ENCODE results near the gene PPFIBP1.
"Not testable (repeated sequence)": the region's sequence is repeated elsewhere in the genome, so short reads cannot be mapped to it uniquely, and the experiment has no call there.

PPFIBP1 gene

DNA sequence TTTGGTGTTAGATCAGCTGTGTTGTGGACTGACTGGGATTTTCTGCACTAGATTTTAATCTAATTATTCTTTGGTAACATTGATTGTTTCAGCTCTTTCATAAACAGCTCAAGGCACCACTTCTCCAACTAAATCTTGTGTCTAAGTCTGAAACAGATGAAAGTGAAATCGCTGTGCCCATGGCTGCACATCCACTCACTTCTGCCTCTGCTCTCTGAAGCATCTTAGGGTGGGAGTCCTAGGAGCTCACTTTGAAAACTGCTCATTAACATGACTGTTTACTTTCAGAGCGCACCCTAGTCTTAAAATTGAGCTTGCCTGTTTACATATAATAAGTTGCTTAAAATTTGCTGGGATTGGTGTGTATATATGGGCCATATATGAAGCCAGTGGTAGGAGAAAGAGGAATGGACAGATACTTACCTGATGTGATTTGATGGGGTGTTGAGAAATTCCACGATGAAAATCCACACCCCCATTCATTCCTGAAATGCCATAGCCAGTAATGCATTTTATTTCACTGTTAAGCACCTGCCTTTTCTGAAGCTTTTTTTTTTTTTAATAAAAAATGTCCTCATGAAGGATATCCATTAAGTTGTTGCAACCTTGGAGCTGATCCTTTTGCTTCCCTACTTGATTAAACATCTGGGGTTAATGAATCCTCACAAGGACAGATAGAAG is 52.8 kb downstream of the PPFIBP1 start:
- no peak for DNase-seq
- H3K27ac Mint-ChIP-seq, result no peak overlapping the region
- no peaks in the 10 kb centered on the region for H3K27me3 Mint-ChIP-seq
- ATAC-seq (replicated peaks), result peak; percentile 90
- no peaks in the 10 kb centered on the region for H3K9me3 Mint-ChIP-seq
- H3K36me3 Mint-ChIP-seq, result peaks cover 14 to 23% of the 10 kb centered on the region in 2 donors
- H3K4me1 Mint-ChIP-seq, result peaks cover 29 to 63% of the 10 kb centered on the region in 2 donors
- H3K4me3 Mint-ChIP-seq, result no peak overlapping the region

DNA sequence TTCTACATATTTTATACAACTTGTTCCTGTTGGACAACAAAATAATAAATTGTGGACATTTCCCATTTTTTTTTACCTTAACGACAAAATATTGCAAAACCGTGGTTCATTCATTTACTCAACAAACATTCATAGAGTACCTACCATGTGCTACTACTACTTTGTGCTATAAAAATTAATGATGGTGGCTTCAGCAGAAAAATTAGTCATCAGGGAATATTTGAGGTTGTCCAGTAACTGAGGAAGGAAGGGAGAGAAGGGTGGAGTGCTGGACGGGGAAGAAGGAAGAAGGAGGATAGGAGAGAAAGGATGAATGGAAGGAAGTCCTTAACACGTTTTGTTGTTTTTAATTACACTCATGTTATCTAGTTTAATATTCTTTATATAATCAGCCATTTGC is 53.7 kb downstream of the PPFIBP1 start:
- Mint-ChIP-seq H3K27me3 (no peaks in the 10 kb centered on the region), H3K36me3 (peaks cover 14 to 25% of the 10 kb centered on the region in 2 donors), H3K9me3 (no peaks in the 10 kb centered on the region), H3K4me1 (peaks cover 29 to 68% of the 10 kb centered on the region in 2 donors), H3K27ac (no peak overlapping the region), H3K4me3 (no peak overlapping the region)
- ATAC-seq (replicated peaks), result no peak
- DNase-seq, result no peak

DNA sequence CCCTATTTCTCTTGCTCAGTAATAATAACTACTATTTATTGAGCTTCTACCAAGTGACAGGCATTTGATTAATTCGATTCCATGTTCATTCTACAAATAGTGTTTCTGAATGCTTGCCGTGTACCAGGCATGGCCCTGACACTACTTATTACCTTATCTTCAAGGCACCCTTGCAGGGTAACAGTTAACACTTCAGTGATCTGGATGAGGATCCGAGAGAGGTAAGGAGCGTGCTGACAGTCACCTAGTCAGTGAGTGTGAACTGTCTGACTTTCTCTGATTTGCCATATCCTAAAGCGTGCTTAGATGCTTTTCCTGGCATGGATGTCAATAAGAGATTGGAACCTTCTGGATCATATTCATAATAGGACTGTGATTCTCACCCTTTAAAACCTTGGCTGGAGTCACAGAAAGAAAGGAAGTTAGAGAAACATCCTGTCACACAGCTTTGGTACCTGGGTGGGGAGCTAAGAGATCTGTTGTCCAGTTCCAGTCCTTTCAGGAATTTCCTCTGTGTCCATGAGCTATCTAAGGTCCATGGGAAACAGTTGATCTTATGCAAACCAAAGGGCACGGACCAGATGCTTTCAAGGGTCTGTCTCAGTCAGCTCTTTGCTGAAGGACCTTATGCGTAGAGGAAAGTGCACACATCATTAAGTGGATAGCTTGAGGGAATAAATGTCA is 54.8 kb downstream of the PPFIBP1 start:
- H3K27ac Mint-ChIP-seq, result no peak overlapping the region
- peak; percentile 69 to 75 for ATAC-seq (replicated peaks)

DNA sequence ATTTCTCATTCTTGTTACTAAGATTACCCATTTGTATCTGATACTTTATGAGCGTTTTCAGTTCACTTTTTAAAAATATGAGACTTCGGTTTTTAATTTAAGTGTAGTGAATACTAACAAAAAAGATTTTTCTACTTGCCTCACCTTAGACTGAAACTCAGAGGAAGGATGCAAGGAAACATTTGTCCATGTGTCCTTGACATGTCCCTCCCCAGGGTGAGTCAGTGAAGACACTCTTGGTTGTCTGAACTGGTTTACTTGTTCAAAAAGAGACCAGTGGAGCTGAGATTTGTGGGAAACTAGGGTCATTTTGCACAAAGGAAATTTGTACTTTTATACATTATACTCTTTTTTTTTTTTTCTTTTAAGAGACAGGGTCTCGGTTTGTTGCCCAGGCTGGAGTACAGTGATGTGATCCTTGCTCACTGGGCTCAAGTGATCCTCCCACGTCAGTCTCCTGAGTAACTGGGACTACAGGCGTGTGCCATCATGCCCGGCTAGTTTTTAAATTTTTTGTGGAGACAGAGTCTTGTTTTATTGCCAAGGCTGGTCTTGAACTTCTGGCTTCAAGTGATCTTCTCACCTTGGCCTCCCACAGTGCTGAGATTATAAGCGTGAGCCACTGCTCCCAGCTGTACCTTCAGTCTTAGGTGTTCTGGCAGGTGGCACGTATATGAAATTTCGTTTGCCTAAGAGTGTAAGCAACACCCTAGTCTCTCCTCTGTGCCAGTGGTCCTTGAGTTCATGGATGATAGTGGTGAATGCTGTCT is 56.7 kb downstream of the PPFIBP1 start:
- DNase-seq (no peak), ATAC-seq (replicated peaks) (no peak)
- Mint-ChIP-seq H3K27ac (no peak overlapping the region), H3K36me3 (peaks cover 17 to 31% of the 10 kb centered on the region in 2 donors), H3K27me3 (no peaks in the 10 kb centered on the region), H3K9me3 (no peaks in the 10 kb centered on the region), H3K4me1 (peaks cover 30 to 64% of the 10 kb centered on the region in 2 donors), H3K4me3 (no peak overlapping the region)

More for the DNA sequence above, 54.8 kb downstream of the PPFIBP1 start:
- H3K36me3 Mint-ChIP-seq, result peaks cover 17 to 27% of the 10 kb centered on the region in 2 donors
- DNase-seq, result no peak
- no peaks in the 10 kb centered on the region for H3K27me3 Mint-ChIP-seq
- no peak overlapping the region for H3K4me3 Mint-ChIP-seq
- H3K4me1 Mint-ChIP-seq, result peaks cover 27 to 68% of the 10 kb centered on the region in 2 donors
- H3K9me3 Mint-ChIP-seq, result no peaks in the 10 kb centered on the region

DNA sequence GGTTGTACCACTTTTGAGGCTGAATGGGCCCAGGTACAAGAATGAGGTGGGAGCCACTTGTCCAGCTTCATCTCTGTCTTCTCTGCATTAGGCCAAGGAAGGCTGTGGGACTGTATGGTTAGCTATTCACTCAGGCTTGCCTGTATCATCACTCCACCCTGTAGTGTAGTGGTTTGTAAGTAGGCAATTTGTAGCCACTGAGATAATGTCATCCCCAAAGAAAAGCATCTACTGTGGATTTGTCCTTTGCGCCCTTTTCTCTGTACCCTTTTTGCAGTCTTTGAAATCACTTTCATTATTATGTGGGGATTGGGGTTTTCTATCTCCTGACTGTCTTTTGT is 57.3 kb downstream of the PPFIBP1 start:
- DNase-seq, H3K9me3 Mint-ChIP-seq, H3K27me3 Mint-ChIP-seq, H3K4me3 Mint-ChIP-seq, H3K27ac Mint-ChIP-seq: not testable (repeated sequence)
- H3K36me3 Mint-ChIP-seq, result peaks cover 17 to 31% of the 10 kb centered on the region in 2 donors
- peaks cover 27 to 62% of the 10 kb centered on the region in 2 donors for H3K4me1 Mint-ChIP-seq
- peak in 1 of 2 donors; percentile 18 for ATAC-seq (replicated peaks)

DNA sequence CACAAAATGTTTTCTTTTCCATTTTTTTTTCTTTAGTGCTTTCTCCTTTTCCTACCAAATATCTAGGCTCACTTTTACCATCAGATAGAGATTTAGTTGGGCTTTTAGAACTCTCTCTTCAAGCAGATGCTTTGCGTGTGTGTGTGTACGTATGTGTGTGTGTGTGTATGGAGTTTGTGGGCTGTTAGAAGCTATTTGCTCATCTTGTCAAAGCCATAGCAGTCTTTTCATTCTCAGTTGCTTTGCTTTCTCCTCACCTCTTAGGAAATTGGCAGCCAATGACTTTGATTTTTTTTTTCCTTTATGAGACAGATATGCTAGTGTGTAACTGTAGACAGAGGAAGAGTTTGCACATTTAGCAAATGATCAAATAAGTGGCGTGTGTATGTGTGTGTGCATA is 57.8 kb downstream of the PPFIBP1 start:
- not testable (repeated sequence) for H3K4me3 Mint-ChIP-seq; DNase-seq; H3K27me3 Mint-ChIP-seq; H3K27ac Mint-ChIP-seq; H3K9me3 Mint-ChIP-seq; ATAC-seq (replicated peaks)
- peaks cover 17 to 31% of the 10 kb centered on the region in 2 donors for H3K36me3 Mint-ChIP-seq
- H3K4me1 Mint-ChIP-seq, result peaks cover 22 to 57% of the 10 kb centered on the region in 2 donors

DNA sequence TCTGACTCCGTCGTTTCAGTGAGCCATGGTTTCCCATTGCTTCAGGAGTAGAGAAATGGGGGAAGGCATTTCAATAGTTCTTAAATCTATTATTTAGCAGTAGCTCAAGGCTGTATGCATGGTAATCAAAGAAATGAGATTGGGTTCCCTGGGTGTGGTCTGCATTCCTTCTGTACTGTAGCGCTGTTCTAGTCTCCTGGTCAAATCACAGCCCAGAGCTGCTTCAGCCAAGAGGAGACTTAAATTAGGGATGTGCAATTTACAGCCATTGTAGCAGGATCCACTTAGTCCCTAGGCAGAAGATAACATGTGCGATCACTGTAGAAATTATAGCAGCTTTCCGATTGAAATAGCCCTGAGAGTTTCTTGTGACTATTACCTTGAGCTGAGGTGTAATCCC is 58.4 kb downstream of the PPFIBP1 start:
- DNase-seq; H3K27ac Mint-ChIP-seq; H3K4me3 Mint-ChIP-seq; ATAC-seq (replicated peaks); H3K9me3 Mint-ChIP-seq; H3K27me3 Mint-ChIP-seq: not testable (repeated sequence)
- peaks cover 17 to 31% of the 10 kb centered on the region in 2 donors for H3K36me3 Mint-ChIP-seq
- H3K4me1 Mint-ChIP-seq, result peaks cover 21 to 55% of the 10 kb centered on the region in 2 donors

DNA sequence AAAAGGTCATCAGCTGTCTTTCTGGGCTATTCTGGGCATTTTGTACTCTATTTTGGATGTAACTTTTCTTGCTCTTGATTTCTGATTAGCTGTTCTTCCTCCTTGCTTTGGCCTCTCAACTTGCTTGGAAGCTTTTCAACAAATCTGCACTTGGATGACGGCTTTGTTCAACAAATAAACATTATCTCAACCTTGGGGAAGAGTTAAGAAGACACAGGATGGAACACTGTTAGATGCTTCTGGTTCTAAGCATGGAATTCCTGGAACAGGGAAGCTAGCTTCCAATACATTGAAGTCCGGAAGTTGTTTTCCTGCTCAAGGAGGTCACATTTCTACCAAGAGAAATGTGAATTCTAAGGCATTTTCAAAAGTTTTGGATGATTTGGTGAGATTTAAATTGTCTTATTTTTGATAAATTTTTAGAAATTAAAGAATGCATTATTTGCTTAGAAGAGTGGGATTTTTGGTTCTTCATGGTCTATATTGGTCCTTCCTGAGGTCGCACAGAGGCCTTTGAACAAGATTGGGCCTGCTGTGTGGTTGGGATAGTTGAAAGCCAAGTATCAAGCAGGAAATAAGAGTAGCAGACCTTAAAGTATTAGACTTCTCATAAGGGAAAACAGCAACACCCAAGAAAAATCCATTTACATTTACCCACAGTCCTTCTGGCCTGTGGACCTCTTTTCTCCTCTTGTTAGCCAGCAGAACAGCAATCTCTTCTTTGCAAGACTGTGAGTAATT is 59.2 kb downstream of the PPFIBP1 start:
- Mint-ChIP-seq H3K4me1 (peaks cover 25 to 56% of the 10 kb centered on the region in 2 donors), H3K27ac (no peak overlapping the region), H3K4me3 (no peak overlapping the region), H3K9me3 (no peaks in the 10 kb centered on the region), H3K27me3 (no peaks in the 10 kb centered on the region), H3K36me3 (peaks cover 17 to 27% of the 10 kb centered on the region in 2 donors)
- DNase-seq (no peak), ATAC-seq (replicated peaks) (no peak)

DNA sequence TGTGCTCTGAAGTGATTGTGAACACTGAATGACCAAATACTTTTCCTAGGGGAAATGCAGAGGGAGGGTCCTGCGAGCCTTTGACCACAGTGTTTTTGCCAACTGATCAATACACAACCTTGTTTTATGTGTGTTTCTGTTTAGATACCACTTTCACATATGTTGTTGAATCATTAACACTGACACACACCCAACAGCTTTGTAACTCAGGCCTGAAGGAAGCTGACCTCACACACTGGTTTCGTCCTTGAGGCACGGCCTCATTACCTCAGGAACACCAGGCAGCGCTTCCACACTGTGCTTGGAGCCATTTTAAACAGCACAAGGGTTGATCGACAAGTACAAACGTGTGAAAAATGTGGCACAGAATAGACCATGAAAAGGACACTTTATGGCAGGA is 60.0 kb downstream of the PPFIBP1 start:
- Mint-ChIP-seq H3K4me1 (peaks cover 18 to 56% of the 10 kb centered on the region in 2 donors), H3K9me3 (no peaks in the 10 kb centered on the region), H3K27me3 (no peaks in the 10 kb centered on the region), H3K27ac (no peak overlapping the region), H3K36me3 (peaks cover 10 to 20% of the 10 kb centered on the region in 2 donors), H3K4me3 (no peak overlapping the region)
- DNase-seq, result no peak
- no peak for ATAC-seq (replicated peaks)

DNA sequence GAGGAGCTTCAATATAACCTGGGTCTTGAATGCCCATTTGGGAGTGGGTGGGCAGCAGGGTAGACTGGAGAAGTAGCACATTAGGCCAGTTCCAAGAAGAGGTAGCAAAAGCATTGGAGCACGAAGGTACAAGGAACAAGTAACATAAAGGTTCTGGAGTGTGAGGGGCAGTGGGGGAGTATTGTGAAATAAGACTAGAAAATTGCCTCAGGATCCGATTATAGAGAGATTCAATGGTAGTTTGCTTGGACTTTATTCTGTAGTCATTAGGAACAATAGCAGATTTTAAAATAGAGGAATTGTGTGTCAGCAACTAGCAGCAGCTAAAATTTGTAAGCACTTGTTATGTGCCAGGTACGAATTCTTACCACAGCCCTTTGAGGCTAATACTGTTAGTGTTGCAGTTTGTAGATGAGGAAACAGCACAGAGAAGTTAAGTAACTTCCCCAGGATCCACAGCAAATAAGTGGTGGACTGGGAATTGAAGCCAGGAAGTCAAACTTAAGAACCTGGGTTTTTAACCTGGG is 61.8 kb downstream of the PPFIBP1 start:
- no peaks in the 10 kb centered on the region for H3K9me3 Mint-ChIP-seq
- H3K27me3 Mint-ChIP-seq, result no peaks in the 10 kb centered on the region
- H3K4me1 Mint-ChIP-seq, result peaks cover 13 to 45% of the 10 kb centered on the region in 2 donors
- DNase-seq (no peak), ATAC-seq (replicated peaks) (no peak)
- H3K36me3 Mint-ChIP-seq, result peaks cover 3 to 10% of the 10 kb centered on the region in 2 donors
- H3K4me3 Mint-ChIP-seq, result no peak overlapping the region
- peak overlapping the region; percentile 16 for H3K27ac Mint-ChIP-seq

DNA sequence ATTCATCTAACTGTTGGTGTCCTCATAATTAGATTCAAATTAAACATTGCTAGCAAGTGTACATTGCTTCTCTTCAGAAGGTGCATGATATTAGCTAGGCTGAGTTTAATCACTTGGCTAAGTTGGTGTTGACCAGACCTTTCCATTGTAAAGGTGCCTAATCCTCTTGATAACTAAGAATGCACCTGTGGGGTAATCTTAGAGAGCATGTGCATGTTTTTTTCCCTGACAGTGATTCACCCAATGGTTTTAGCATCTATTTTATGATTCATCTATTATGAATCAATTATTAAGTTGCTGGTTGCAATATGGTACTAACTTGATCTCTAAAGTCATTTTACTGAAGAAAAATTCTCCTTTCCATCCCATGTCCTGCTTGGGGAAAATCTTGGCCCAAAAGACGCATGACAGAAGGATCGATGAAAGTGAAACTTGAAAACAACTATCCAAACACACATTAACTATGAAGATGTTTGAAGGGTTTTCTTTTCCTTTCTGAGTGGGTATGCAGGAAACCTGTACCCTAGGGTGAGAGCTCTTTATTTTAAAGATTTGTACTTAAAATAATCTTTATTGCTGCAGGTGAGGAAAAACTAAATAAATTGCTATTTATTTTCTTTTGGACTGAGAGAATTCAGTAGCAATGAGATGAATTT is 64.2 kb downstream of the PPFIBP1 start:
- H3K4me3 Mint-ChIP-seq, result peak overlapping the region; percentile 52 to 60

DNA sequence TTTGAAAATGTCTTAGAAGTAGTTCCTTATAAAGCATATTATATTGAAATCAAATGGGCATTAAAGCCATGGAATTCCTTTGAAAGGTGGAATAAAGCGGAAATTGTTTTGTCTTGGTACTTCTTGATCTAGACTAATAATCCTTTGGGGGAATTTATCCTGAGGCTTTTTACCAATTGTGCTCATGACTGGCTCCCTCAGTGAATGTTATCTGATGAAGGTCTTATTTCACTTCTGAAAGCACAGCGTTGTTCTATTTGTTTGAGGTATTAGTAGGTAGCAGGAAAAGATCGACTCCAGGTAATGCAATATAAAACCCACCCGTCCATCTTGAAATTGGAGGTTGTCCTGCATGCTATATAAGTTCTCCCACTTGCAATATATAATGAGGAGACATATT is 64.8 kb downstream of the PPFIBP1 start:
- Mint-ChIP-seq H3K4me3 (peak overlapping the region in 1 of 2 donors; percentile 60), H3K36me3 (peaks cover 10 to 16% of the 10 kb centered on the region in 2 donors), H3K4me1 (peaks cover 14 to 41% of the 10 kb centered on the region in 2 donors), H3K27ac (no peak overlapping the region), H3K27me3 (no peaks in the 10 kb centered on the region), H3K9me3 (no peaks in the 10 kb centered on the region)
- no peak for DNase-seq
- ATAC-seq (replicated peaks), result no peak

More for the DNA sequence above, 64.2 kb downstream of the PPFIBP1 start:
- DNase-seq, H3K27ac Mint-ChIP-seq, H3K27me3 Mint-ChIP-seq, H3K9me3 Mint-ChIP-seq: not testable (repeated sequence)
- Mint-ChIP-seq H3K36me3 (peaks cover 9 to 18% of the 10 kb centered on the region in 2 donors), H3K4me1 (peaks cover 14 to 40% of the 10 kb centered on the region in 2 donors)
- peak in 1 of 2 donors; percentile 22 for ATAC-seq (replicated peaks)

DNA sequence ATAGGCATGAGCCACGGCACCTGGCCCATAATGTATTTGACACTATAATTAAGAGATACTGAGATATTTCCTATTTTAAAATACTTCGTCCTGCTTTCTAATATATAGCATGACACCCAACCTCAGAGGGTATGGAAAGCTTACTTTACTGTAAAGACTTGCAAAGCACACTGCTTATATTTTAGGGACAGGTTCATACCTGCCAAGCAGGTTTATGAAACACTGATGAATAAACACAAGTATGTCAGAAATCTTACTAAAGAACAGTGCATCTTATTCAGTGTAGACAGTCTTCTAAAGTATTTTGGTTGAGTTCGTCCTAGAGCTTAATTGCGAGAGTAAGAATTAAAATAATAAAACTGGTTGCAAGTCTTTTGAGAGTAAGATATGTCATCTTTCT is 65.4 kb downstream of the PPFIBP1 start:
- ATAC-seq (replicated peaks) (no peak), DNase-seq (no peak)
- H3K4me1 Mint-ChIP-seq, result peaks cover 14 to 41% of the 10 kb centered on the region in 2 donors
- no peak overlapping the region for H3K4me3 Mint-ChIP-seq
- H3K27ac Mint-ChIP-seq, result no peak overlapping the region
- no peaks in the 10 kb centered on the region for H3K9me3 Mint-ChIP-seq
- H3K36me3 Mint-ChIP-seq, result peaks cover 10 to 12% of the 10 kb centered on the region in 2 donors
- H3K27me3 Mint-ChIP-seq, result no peaks in the 10 kb centered on the region
